GM04504 (cell line): ENCODE measurements around the gene TCOF1.
A peak's percentile ranks its signal among the peaks of the same experiment; 100 is the strongest.

Experiments
- DNase-seq: peaks from one replicate; pipeline ENCODE4 v3.0.0-alpha.2; 2012; ENCODE audit warnings: low read depth

TCOF1 gene

DNA sequence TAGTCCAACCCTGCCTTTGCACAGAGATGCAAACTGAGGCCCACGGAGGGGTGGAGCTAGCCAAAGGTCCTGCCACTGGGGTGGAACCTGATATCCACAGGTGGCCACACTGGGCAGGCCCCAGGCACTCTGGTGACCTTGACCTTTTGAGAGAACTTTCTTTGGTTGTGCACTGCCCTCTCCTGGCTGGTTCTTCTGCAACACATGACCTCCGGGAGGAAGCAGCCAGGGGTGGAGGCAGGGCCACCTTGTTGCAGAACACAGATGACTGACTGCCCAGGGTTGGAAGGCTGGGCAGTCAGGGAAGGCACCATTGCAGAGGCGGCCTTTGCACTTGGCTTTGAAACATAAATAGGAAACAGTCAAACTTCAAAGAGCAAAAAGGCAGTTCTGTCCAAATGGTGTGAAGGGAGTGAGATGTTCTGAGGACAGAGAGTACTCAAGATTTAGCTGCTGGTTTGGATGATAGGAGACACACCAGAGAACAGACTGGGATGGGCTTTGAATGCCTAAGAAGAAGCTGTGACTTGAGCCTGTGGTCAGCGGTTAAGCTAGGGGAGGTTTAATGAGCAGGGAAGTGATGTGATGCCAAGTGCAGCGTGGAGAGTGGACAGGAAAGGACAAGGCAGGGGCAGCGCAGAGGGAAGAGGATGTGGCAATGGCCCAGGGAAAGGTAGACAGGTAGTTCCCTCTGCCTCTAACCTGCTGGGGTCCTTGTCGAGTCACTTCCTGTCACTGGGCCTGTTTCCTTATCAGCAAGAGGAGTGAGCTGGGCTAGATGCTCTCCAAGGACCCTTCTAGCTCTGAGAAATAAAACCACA lies 6.8 kb upstream of the TCOF1 start:
- DNase-seq: peak; percentile 60

- no peak for DNase-seq
These were observed 5.1 kb upstream of the TCOF1 start for GRCh38 chr5:150352244-150353031.

GRCh38 chr5:150353032-150353675 lies 4.3 kb upstream of the TCOF1 start:
- no peak for DNase-seq

DNA sequence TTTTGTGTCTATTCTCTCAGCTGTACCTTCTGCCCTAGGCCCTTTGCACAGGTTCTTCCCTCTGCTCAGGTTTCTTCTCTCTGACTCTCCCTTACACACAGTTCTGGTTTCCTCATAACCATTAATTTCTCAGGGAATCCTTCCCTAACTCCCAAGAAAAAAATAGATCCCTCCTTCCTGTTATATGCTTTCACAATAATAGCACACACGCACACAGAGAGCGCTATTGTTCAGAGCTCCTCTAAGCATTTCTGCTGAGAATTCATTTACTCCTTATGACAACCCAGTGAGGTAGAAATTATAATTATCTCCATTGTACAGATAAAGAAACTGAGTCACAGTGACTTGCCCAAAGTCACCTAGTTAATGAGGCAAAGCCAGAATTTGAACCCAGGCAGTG lies 1.7 kb upstream of the TCOF1 start:
- DNase-seq: no peak

GRCh38 chr5:150356575-150357294 lies 762 bp upstream of the TCOF1 start:
- no peak for DNase-seq

DNA sequence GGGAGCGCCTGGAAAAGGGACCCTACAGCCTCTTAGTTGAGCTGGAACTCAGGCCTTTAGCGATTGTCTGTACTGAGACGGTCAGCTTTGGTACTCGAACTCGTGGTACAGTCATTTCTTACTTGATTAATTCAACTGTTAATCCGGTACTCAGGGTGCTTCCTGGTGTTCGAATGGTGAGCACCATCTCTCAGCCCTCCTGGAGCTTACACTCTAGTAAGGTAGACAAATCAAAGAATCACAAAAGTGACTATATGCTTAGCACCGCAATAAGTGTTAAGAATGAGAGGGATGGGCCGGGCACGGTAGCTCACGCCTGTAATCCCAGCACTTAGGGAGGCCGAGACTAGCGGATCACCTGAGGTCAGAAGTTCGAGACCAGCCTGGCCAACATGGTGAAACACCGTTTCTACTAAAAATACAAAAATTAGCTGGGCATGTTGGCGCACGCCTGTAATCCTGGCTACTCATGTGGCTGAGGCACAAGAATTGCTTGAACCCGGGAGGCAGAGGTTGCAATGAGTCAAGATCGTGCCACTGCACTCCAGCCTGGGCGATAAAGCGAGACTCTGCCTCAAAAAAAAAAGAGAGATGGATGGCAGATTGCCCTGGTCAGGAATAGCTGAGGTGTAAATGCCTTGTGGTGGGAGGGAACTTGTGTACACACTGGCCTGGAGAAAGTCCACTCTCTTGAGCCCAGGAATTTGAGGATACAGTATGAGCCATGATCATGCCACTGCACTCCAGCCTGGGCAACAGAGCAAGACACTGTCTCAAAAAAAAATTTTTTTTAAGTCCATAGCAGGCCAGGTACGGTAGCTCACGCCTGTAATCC lies 981 bp downstream of the TCOF1 start:
- DNase-seq: no peak

GRCh38 chr5:150361301-150361700 lies 3.8 kb downstream of the TCOF1 start:
- DNase-seq: no peak

GRCh38 chr5:150363185-150363584 lies 5.7 kb downstream of the TCOF1 start:
- no peak for DNase-seq

DNA sequence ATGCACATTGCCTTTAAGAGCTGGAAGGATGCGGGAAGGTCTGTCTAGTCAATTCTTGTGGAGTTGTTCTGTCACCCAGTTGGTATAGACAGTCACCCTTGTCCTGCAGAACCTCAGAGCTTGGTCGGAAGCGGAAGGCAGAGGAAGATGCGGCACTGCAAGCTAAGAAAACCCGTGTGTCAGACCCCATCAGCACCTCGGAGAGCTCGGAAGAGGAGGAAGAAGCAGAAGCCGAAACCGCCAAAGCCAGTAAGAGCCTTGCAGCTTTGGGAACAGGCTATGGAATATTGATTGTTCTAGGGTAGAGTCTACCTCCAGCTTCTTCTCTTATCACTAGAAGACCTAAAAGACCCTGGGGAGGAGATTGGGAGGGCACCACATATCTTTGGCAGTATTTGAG lies 6.5 kb downstream of the TCOF1 start:
- DNase-seq: no peak

DNA sequence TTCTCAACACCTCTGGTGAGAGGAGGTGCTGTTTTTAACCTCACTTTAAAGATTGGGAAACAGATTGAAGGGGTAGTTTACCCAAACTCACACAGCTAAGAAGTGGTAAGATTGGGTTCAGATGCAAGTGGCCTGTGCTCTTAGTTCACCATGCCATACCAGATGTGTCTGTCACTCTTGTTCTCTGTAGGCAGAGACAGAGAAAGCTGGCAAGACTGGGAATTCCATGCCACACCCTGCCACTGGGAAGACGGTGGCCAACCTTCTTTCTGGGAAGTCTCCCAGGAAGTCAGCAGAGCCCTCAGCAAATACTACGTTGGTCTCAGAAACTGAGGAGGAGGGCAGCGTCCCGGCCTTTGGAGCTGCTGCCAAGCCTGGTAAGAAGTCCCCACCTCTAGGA lies 11.0 kb downstream of the TCOF1 start:
- DNase-seq: no peak

- DNase-seq: no peak
These were observed 15.1 kb downstream of the TCOF1 start for GRCh38 chr5:150372639-150373038.

- DNase-seq: no peak
These were observed 17.2 kb downstream of the TCOF1 start for GRCh38 chr5:150374651-150375050.

- DNase-seq: no peak
These were observed 19.6 kb downstream of the TCOF1 start for GRCh38 chr5:150376799-150377771.

DNA sequence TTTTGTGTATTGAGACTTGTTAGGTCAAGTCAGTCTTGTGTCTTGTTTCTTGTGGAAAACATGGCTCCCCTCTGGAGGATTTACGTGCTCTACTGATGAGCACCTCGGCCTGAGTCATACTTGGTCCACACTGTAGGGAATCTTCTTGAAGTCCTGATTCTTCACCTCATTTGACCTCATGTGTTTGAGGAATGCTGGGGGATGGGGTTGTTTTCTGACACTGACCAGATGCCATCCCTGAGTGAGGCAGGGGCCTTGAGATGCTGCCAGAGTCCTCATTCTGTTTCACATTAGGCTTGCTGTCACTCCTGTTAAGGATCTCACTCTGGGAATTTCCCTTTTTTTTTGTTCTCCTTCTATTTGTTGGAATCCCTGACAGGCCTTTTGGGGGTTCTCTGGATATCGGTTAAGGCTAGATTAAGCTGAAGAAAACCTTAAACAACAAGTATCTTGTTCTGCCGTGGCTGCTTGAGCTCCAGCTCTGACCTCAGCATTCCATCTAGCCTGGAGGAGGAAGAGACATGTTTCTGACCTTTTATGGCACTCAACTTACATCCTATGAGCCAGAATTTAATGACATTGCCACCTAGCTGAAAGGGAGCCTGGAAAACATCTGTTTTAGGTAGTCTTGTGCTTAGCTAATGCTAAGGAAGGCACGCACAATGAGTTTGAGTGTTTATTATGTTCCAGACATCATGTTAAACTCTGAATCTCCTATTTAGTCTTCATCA lies 20.6 kb downstream of the TCOF1 start:
- DNase-seq: peak; percentile 90

GRCh38 chr5:150384701-150385100 lies 27.2 kb downstream of the TCOF1 start:
- DNase-seq: no peak

DNA sequence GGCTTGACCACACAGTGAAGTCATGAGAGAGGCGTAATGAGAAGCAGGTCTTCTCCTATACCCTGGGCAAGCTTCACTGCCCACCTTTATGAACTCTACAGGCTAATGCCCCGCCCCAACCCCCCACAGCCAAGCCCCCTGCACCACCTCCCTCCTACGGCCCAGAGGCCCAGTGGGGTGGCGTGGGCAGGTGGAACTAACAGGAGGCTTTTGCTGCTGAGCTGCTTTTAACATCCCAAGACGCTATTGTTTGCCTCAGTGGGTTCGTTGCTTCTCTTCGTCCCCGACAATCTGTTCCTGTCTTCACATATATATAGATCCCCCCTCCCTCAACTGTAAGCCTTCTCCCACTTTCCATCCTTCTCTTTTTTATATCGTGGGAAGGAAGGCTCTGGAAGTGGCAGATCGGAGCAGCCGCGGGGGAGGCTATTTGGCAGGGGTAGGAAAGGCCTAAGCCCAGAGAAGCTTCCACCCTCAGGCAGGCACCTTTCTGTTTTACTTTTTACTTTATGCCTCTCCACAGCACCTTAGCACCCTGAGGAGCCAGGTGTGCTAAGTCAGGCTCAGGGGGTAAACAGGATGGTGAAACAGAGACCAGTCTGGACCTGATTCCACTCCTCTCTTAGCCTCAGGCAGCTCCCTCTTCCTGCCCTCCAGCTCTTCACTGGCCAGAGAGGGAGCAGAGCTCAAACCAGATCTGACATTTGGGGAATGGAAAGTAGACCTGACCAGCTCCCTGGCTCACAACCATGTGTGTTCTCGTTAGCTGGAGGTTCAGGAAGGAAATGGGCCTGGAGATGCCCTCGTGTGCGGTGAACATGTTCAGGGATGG lies 28.7 kb downstream of the TCOF1 start:
- DNase-seq: no peak

DNA sequence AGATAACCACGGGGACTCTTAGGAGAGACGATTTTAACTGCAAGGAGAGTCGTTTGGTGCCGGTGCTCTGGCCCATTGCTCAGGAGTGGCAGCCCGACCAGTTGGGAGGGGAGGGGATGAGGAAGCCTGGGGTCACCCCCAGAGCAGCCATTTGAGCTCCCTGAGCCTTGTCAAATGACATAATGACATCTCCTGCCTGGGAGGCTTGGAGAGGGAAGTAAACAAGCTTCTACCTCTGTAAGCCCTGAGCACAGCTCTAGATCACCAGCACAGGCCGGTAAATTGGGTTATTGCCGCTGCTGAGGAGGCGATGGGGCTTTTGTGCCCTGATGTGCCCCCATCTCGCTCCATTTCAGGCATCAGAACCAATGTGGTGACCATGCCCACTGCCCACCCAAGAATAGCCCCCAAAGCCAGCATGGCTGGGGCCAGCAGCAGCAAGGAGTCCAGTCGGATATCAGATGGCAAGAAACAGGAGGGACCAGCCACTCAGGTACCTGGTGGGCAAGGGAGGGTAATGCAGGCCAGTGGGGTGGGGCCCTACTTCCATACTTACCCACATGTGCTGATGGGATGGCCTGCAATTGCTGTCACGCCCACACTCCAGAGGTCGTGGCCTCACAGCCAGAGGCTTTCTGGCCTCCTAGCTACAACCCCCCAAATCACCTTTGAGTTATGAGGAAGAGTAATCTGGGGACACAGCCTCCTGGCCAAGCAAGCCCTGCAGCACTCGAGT lies 32.2 kb downstream of the TCOF1 start:
- no peak for DNase-seq
